Measurements from ENCODE around the gene ASTL. TPM values are rescaled to one million over a fixed set of nuclear protein-coding genes. Genes with fewer than 3 reads are reported as not detected.

Gene ASTL
- total and polyA plus RNA-seq, 9 of the 15 experiments (the other 6 are each of a cell fraction or from before 2014, with no cell fraction given) = not detected

- no peak for TF ChIP-seq E2F4 (CRISPR knock-in tag; IDR thresholded peaks at IDR 0.05; ENCODE audit: low read depth)
These were observed 12.7 kb upstream of the ASTL start (continued) for GRCh38 chr2:96150791-96151594.

- Histone ChIP-seq H3K79me2 (ENCODE audit: control insufficient read depth, insufficient read depth, low read length) (no peaks in the 10 kb centered on the region), H3K4me1 (replicated peaks in 1 of 2; ENCODE audit: control insufficient read depth in 2 of 2, insufficient read depth in 2 of 2, low read length in 2 of 2) (peaks cover 22 to 37% of the 10 kb centered on the region in 2 experiments), H2AFZ (ENCODE audit: low read depth, low read length) (no peak overlapping the region), H4K20me1 (replicated peaks; ENCODE audit: control insufficient read depth, insufficient read depth, low read length) (no peaks in the 10 kb centered on the region), H3K9me1 (ENCODE audit: control insufficient read depth, insufficient read depth, low read length) (no peaks in the 10 kb centered on the region), H3K27me3 (ENCODE audit: control insufficient read depth in 2 of 2, insufficient read depth in 2 of 2, low read length in 2 of 2) (no peaks in the 10 kb centered on the region), H3K9me3 (replicated peaks; ENCODE audit: control insufficient read depth, insufficient read depth, low read depth, low read length) (no peaks in the 10 kb centered on the region), H3K4me3 (no peak overlapping the region), H3K4me2 (ENCODE audit: insufficient read depth, low read length) (no peak overlapping the region), H3K27ac (ENCODE audit: extremely low read depth, low read depth, low read length) (no peak overlapping the region), H3K9ac (ENCODE audit: insufficient read depth in 1 of 2, low read depth in 2 of 2, low read length in 2 of 2) (no peak overlapping the region), H3K36me3 (ENCODE audit: control insufficient read depth, insufficient read depth, low read length) (no peaks in the 10 kb centered on the region)
- no TSS peak for BruUV-seq (replicated peaks)
- intact Hi-C loops (cut with micrococcal nuclease) (no loop called here), in situ Hi-C loops (cut with MboI) (no loop called here)
- no peak for ATAC-seq
- no peak for DNase-seq (ENCODE audit: extremely low read depth in 1 of 4, low spot score in 3 of 4)
- ChIA-PET POLR2A (interaction anchor here (1.4 kb wide), 2 partner anchors 9 to 59 kb away, joined by 5 to 6 read pairs; partner anchors contain the start of gene STARD7), CTCF (ENCODE audit: low intra/inter-chr PET ratio) (interaction anchor here (0.6 kb wide), 1 partner anchor 33 kb away, joined by 4 read pairs; no protein-coding TSS in a partner anchor)
- no peak for TF ChIP-seq PHF20 (IDR thresholded peaks at IDR 0.05; ENCODE audit: partially characterized antibody)
- WGBS (ENCODE audit: insufficient coverage, low coverage, missing lambda C conversion rate) = 52% methylated on average over 6 of the region's 6 CpGs
- FAIRE-seq = no peak
These were observed 11.8 kb upstream of the ASTL start for GRCh38 chr2:96150007-96150640.
